Vagina (tissue), 2 donors: ENCODE measurements around the gene LANCL2.

Experiments used
- POLR2A ChIP-seq, 2 donors: fragments of 450-650 bp; IDR thresholded peaks; one replicate each; pipeline ENCODE4 v1.6.1; 2017; ENCODE audit warnings: antibody characterized with exemption in 2 of 2, mild to moderate bottlenecking in 2 of 2, moderate library complexity in 2 of 2
- POLR2AphosphoS5 ChIP-seq, 2 donors: sonication (generic); formaldehyde crosslinking; IDR thresholded peaks; one replicate each; pipeline ENCODE4 v1.9.0; 2017; ENCODE audit warnings: antibody characterized with exemption in 2 of 2, mild to moderate bottlenecking in 2 of 2, low read depth in 1 of 2; ENCODE audit not compliant: insufficient read depth in 1 of 2
- TF ChIP-seq, protein P1 (sequence below), 3 experiments: fragments of 450-650 bp in 2 of 3; fragments of 200-600 bp in 1 of 3; sonication (generic) in 1 of 3; IDR thresholded peaks; one replicate each; pipeline ENCODE4 v1.5.1; 2017 to 2019; ENCODE audit warnings: antibody characterized with exemption in 3 of 3, mild to moderate bottlenecking in 2 of 3, moderate library complexity in 2 of 3

DNA sequence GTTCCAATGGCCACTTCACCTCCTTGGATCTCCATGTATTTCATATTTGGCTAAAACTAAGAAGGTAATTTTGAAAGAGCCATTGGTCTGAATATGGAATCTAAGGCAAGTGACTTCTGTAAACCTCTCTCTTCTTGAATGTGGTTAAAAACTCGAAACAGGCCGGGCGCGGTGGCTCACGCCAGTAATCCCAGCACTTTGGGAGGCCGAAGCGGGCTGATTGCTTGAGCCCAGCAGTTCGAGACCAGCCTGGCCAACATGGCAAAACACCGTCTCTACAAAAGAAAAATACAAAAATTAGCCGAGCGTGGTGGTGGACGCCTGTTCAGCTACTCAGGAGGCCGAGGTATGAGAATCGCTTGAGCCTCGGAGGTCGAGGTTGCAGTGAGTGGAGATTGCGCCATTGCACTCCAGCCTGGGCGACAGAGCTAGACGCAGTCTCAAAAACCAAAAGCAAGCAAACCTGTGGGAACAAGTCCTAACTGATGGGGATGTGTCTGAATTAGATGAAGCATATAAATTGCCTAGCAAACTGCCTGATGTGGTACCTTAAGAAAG is 2.2 kb downstream of the LANCL2 start:
- TF ChIP-seq, protein P1, sequence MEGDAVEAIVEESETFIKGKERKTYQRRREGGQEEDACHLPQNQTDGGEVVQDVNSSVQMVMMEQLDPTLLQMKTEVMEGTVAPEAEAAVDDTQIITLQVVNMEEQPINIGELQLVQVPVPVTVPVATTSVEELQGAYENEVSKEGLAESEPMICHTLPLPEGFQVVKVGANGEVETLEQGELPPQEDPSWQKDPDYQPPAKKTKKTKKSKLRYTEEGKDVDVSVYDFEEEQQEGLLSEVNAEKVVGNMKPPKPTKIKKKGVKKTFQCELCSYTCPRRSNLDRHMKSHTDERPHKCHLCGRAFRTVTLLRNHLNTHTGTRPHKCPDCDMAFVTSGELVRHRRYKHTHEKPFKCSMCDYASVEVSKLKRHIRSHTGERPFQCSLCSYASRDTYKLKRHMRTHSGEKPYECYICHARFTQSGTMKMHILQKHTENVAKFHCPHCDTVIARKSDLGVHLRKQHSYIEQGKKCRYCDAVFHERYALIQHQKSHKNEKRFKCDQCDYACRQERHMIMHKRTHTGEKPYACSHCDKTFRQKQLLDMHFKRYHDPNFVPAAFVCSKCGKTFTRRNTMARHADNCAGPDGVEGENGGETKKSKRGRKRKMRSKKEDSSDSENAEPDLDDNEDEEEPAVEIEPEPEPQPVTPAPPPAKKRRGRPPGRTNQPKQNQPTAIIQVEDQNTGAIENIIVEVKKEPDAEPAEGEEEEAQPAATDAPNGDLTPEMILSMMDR (IDR thresholded peaks at IDR 0.05): no peak
- TF ChIP-seq POLR2A (IDR thresholded peaks at IDR 0.05) (no peak), POLR2AphosphoS5 (IDR thresholded peaks at IDR 0.05; ENCODE audit: insufficient read depth in 1 of 2, low read depth in 1 of 2) (no peak)
